B cell (primary cell): Measurements from ENCODE around the gene LAMA4.

Source experiments
- EZH2 ChIP-seq: IDR thresholded peaks from 2 replicates; pipeline ENCODE4 v1.6.1; 2012; ENCODE audit warnings: borderline replicate concordance, low read depth, mild to moderate bottlenecking, moderate library complexity, low read length; ENCODE audit not compliant: insufficient read depth, poor library complexity, severe bottlenecking
- TF ChIP-seq, protein P1 (sequence below): fragments of 200-600 bp; IDR thresholded peaks from one replicate; pipeline ENCODE4 v1.8.0; 2022; ENCODE audit warnings: antibody characterized with exemption, mild to moderate bottlenecking

DNA sequence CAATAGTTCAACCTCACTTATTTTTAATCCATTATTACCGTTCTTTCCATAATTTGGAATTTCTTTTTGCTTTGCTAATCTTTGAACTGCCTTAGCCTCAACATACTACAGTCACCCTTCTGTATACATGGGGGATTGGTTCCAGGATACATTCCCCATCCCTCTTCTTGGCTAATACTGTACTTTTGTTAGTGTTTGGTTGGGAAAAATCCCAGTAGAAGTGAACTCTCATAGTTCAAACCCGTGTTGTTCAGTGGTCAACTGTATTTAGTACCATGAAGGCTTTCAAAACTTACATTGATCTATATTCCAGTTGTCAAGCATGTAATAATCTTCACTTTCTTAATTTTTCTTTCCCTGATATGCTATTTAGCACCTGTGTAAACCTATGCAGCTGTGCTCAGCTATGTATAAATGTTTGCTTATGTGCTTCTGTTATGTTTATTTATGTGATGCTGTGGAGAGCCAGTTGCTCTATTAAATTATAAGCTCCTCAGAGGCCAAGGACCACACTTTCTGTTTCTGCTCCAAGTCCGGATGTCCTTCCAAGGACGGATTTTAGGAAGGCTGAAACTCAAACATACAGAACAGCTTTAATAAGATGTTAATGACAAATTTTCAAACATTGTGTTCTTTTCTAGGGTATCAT lies 33.3 kb upstream of the LAMA4 start:
- TF ChIP-seq, protein P1, sequence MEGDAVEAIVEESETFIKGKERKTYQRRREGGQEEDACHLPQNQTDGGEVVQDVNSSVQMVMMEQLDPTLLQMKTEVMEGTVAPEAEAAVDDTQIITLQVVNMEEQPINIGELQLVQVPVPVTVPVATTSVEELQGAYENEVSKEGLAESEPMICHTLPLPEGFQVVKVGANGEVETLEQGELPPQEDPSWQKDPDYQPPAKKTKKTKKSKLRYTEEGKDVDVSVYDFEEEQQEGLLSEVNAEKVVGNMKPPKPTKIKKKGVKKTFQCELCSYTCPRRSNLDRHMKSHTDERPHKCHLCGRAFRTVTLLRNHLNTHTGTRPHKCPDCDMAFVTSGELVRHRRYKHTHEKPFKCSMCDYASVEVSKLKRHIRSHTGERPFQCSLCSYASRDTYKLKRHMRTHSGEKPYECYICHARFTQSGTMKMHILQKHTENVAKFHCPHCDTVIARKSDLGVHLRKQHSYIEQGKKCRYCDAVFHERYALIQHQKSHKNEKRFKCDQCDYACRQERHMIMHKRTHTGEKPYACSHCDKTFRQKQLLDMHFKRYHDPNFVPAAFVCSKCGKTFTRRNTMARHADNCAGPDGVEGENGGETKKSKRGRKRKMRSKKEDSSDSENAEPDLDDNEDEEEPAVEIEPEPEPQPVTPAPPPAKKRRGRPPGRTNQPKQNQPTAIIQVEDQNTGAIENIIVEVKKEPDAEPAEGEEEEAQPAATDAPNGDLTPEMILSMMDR = no peak
- no peak for TF ChIP-seq EZH2
